CD14-positive monocyte (primary cell): ENCODE measurements around the gene CNRIP1. TPM values are rescaled to one million over a fixed set of nuclear protein-coding genes. Genes with fewer than 3 reads are reported as not detected.

ENCODE experiments used
- DNase-seq, 3 donors: peaks; one replicate each; pipeline ENCODE4 v3.0.0-alpha.2; 2011 to 2022
- H2AFZ ChIP-seq: 2 replicates; pipeline ENCODE4 v1.6.0; 2012; ENCODE audit warnings: mild to moderate bottlenecking, low read depth, low read length, inconsistent platforms; ENCODE audit not compliant: insufficient read depth, poor library complexity, severe bottlenecking
- H3K27ac ChIP-seq, 2 donors: 1 replicate in 1 of 2; 2 replicates in 1 of 2; pipeline ENCODE4 v1.5.1; 2012 to 2013; ENCODE audit warnings: low read length in 2 of 2, control low read depth in 1 of 2, inconsistent platforms in 1 of 2, low read depth in 1 of 2, mild to moderate bottlenecking in 1 of 2
- H3K27me3 ChIP-seq, 2 donors: one replicate each; pipeline versions ENCODE4 v1.6.0 to v1.6.1; 2011 to 2013; ENCODE audit warnings: low read length in 2 of 2; ENCODE audit not compliant: control insufficient read depth in 2 of 2, insufficient read depth in 2 of 2
- H3K36me3 ChIP-seq, 2 donors: replicated peaks in 1 of 2; 1 replicate in 1 of 2; 2 replicates in 1 of 2; pipeline versions ENCODE4 v1.5.1 to v1.6.1; 2012 to 2013; ENCODE audit warnings: low read length in 2 of 2, control low read depth in 1 of 2, inconsistent platforms in 1 of 2, mild to moderate bottlenecking in 1 of 2; ENCODE audit not compliant: insufficient read depth in 2 of 2, control insufficient read depth in 1 of 2
- H3K4me1 ChIP-seq, 2 donors: 1 replicate in 1 of 2; 2 replicates in 1 of 2; pipeline versions ENCODE4 v1.5.1 to v1.6.1; 2012 to 2013; ENCODE audit warnings: low read length in 2 of 2, control low read depth in 1 of 2, inconsistent platforms in 1 of 2, mild to moderate bottlenecking in 1 of 2, moderate library complexity in 1 of 2; ENCODE audit not compliant: insufficient read depth in 2 of 2, control insufficient read depth in 1 of 2
- H3K4me2 ChIP-seq: replicated peaks from 2 replicates; pipeline ENCODE3; 2012; ENCODE audit warnings: low read length, moderate library complexity, mild to moderate bottlenecking; ENCODE audit not compliant: poor library complexity, severe bottlenecking; ENCODE audit errors: extremely low read depth
- H3K4me3 ChIP-seq, 3 experiments: fragments of 200-600 bp in 1 of 3; sonication (generic) in 1 of 3; replicated peaks in 1 of 3; 1 replicate in 2 of 3; 2 replicates in 1 of 3; pipeline ENCODE4 v1.5.1; 2011 to 2013; ENCODE audit warnings: low read length in 3 of 3, mild to moderate bottlenecking in 3 of 3, control low read depth in 2 of 3, low read depth in 2 of 3, inconsistent platforms in 1 of 3, moderate library complexity in 1 of 3
- H3K79me2 ChIP-seq: 2 replicates; pipeline ENCODE4 v1.6.0; 2012; ENCODE audit warnings: mild to moderate bottlenecking, control low read depth, inconsistent platforms, low read length, moderate library complexity; ENCODE audit not compliant: insufficient read depth
- H3K9ac ChIP-seq: 2 replicates; pipeline ENCODE4 v1.6.0; 2017; ENCODE audit warnings: low read length, mild to moderate bottlenecking; ENCODE audit not compliant: insufficient read depth, poor library complexity, severe bottlenecking
- H3K9me3 ChIP-seq, 2 donors: replicated peaks in 1 of 2; 1 replicate in 1 of 2; 2 replicates in 1 of 2; pipeline versions ENCODE4 v1.5.1 to v1.6.1; 2012 to 2013; ENCODE audit warnings: low read length in 2 of 2, control low read depth in 1 of 2; ENCODE audit not compliant: control insufficient read depth in 1 of 2, insufficient read depth in 1 of 2
- H4K20me1 ChIP-seq: 2 replicates; pipeline ENCODE4 v1.6.0; 2012; ENCODE audit warnings: mild to moderate bottlenecking, low read length, control low read depth, moderate library complexity; ENCODE audit not compliant: insufficient read depth
- H3K27ac Mint-ChIP-seq, 7 donors: one replicate each; pipeline ENCODE4 v1.8.0; 2020; ENCODE audit warnings: mild to moderate bottlenecking in 7 of 7, mixed read lengths in 7 of 7, moderate library complexity in 6 of 7, inconsistent platforms in 2 of 7
- H3K27me3 Mint-ChIP-seq, 3 donors: one replicate each; pipeline ENCODE4 v1.8.0; 2021 to 2022; ENCODE audit warnings: low read depth in 3 of 3, mild to moderate bottlenecking in 3 of 3, mixed read lengths in 3 of 3, moderate library complexity in 3 of 3, inconsistent platforms in 1 of 3
- H3K36me3 Mint-ChIP-seq, 2 donors: one replicate each; pipeline ENCODE4 v1.8.0; 2020; ENCODE audit warnings: mixed read lengths in 2 of 2, inconsistent platforms in 1 of 2, mild to moderate bottlenecking in 1 of 2
- H3K4me1 Mint-ChIP-seq: one replicate; pipeline ENCODE4 v1.8.0; 2020; ENCODE audit warnings: mild to moderate bottlenecking, mixed read lengths
- H3K4me3 Mint-ChIP-seq, 2 donors: one replicate each; pipeline ENCODE4 v1.8.0; 2020; ENCODE audit warnings: mild to moderate bottlenecking in 2 of 2, mixed read lengths in 2 of 2, moderate library complexity in 1 of 2
- H3K9me3 Mint-ChIP-seq, 7 donors: one replicate each; pipeline ENCODE4 v1.8.0; 2020 to 2022; ENCODE audit warnings: mixed read lengths in 7 of 7, mild to moderate bottlenecking in 6 of 7, moderate library complexity in 6 of 7, inconsistent platforms in 2 of 7
- CTCF ChIP-seq: fragments of 200-600 bp; IDR thresholded peaks from one replicate; pipeline ENCODE4 v1.8.0; 2022; ENCODE audit warnings: antibody characterized with exemption, mild to moderate bottlenecking
- WGBS: methylation state at CpG from one replicate; pipeline ENCODE4 v1.1.5; 2013; ENCODE audit warnings: missing lambda C conversion rate; ENCODE audit not compliant: insufficient coverage; 5-methylcytosine and 5-hydroxymethylcytosine counted together
- intact Hi-C, 2 donors: fragments of 100-400 bp; cut with micrococcal nuclease; formaldehyde crosslinking; loops; one replicate each; pipeline versions ENCODE4 v1.15.0 to v1.15.1; 2023
- polyA plus RNA-seq, 3 donors: library from polyadenylated mRNA; depleted of rRNA in 1 of 3; unstranded in 2 of 3; stranded (reverse) in 1 of 3; fragments of 300-500 nt in 2 of 3; fragments of >200 nt in 1 of 3; fragmentation: Illumina TruSeq in 2 of 3; gene quantifications; 1 replicate in 2 of 3; 2 replicates in 1 of 3; pipeline ENCODE4 v1.2.3, GENCODE V29; 2012 to 2021

The CNRIP1 gene
- polyA plus RNA-seq, 3 donors: 0.09 to 0.53 (median 0.17) TPM

- Histone ChIP-seq H4K20me1 (peaks cover 81% of the 10 kb centered on the region), H2AFZ (no peak overlapping the region), H3K9ac (peak overlapping the region; percentile 61), H3K4me3 (peak overlapping the region; percentile 79 to 98 (median 93)), H3K9me3 (no peaks in the 10 kb centered on the region), H3K4me1 (peaks cover 68 to 77% of the 10 kb centered on the region in 2 donors), H3K27ac (peak overlapping the region; percentile 66 to 96), H3K27me3 (no peaks in the 10 kb centered on the region), H3K79me2 (peaks cover 94% of the 10 kb centered on the region), H3K4me2 (peak overlapping the region; percentile 93), H3K36me3 (peaks cover 19 to 45% of the 10 kb centered on the region in 2 donors)
- Mint-ChIP-seq H3K4me1 (peaks cover 69% of the 10 kb centered on the region), H3K27ac (peak overlapping the region; percentile 90 to 99 (median 98)), H3K4me3 (peak overlapping the region; percentile 94 to 97), H3K36me3 (peaks cover 52 to 63% of the 10 kb centered on the region in 2 donors), H3K27me3 (peaks cover 0 to 4% (median 0%) of the 10 kb centered on the region in 3 donors), H3K9me3 (no peaks in the 10 kb centered on the region)
- peak in 1 of 3 donors; percentile 46 for DNase-seq
- no peak for TF ChIP-seq CTCF
- intact Hi-C loops: loop anchor here in 1 of 2 donors (2.0 to 5.0 kb wide), 3 partner anchors 14 to 74 kb away; no protein-coding TSS in a partner anchor
- WGBS: 29% methylated on average over 4 of the region's 6 CpGs
These were observed 49.0 kb upstream of the CNRIP1 start for GRCh38 chr2:68368654-68369336.

- H3K4me2 ChIP-seq: peak overlapping the region; percentile 93
- H3K4me1 Mint-ChIP-seq: peaks cover 75% of the 10 kb centered on the region
These were observed 48.4 kb upstream of the CNRIP1 start for GRCh38 chr2:68367953-68368653.

More at GRCh38 chr2:68367953-68368653, 48.4 kb upstream of the CNRIP1 start:
- peaks cover 94% of the 10 kb centered on the region for H3K79me2 ChIP-seq
- peaks cover 75% of the 10 kb centered on the region for H4K20me1 ChIP-seq
- peaks cover 17 to 39% of the 10 kb centered on the region in 2 donors for H3K36me3 ChIP-seq
- no peak for TF ChIP-seq CTCF
- DNase-seq: peak; percentile 71 to 90 (median 85)
- 7% methylated on average over 3 of the region's 5 CpGs for WGBS
- peak overlapping the region; percentile 90 to 99 (median 98) for H3K27ac Mint-ChIP-seq
- H3K4me3 Mint-ChIP-seq: peak overlapping the region; percentile 94 to 97
- H3K4me3 ChIP-seq: peak overlapping the region; percentile 79 to 98 (median 93)
- peaks cover 0 to 4% (median 0%) of the 10 kb centered on the region in 3 donors for H3K27me3 Mint-ChIP-seq
- no peaks in the 10 kb centered on the region for H3K9me3 Mint-ChIP-seq
- peaks cover 69 to 81% of the 10 kb centered on the region in 2 donors for H3K4me1 ChIP-seq
- no peaks in the 10 kb centered on the region for H3K9me3 ChIP-seq
- intact Hi-C loops: loop anchor here in 1 of 2 donors (2.0 to 5.0 kb wide), 3 partner anchors 15 to 74 kb away; no protein-coding TSS in a partner anchor
- H3K9ac ChIP-seq: peak overlapping the region; percentile 86
- H3K36me3 Mint-ChIP-seq: peaks cover 51 to 63% of the 10 kb centered on the region in 2 donors
- H2AFZ ChIP-seq: no peak overlapping the region
- no peaks in the 10 kb centered on the region for H3K27me3 ChIP-seq
- H3K27ac ChIP-seq: peak overlapping the region; percentile 66 to 96
